GM18909 (cell line): ENCODE data around the gene APLP2.
"Not testable (repeated sequence)": the region's sequence is repeated elsewhere in the genome, so short reads cannot be mapped to it uniquely, and the experiment has no call there.

ENCODE experiments used
- ATAC-seq: cut with Tn5 transposase; IDR thresholded peaks from one replicate; pipeline ENCODE4 v1.9.1; 2021; ENCODE audit warnings: mild to moderate bottlenecking; ENCODE audit not compliant: unreplicated experiment, poor library complexity

APLP2 gene

DNA sequence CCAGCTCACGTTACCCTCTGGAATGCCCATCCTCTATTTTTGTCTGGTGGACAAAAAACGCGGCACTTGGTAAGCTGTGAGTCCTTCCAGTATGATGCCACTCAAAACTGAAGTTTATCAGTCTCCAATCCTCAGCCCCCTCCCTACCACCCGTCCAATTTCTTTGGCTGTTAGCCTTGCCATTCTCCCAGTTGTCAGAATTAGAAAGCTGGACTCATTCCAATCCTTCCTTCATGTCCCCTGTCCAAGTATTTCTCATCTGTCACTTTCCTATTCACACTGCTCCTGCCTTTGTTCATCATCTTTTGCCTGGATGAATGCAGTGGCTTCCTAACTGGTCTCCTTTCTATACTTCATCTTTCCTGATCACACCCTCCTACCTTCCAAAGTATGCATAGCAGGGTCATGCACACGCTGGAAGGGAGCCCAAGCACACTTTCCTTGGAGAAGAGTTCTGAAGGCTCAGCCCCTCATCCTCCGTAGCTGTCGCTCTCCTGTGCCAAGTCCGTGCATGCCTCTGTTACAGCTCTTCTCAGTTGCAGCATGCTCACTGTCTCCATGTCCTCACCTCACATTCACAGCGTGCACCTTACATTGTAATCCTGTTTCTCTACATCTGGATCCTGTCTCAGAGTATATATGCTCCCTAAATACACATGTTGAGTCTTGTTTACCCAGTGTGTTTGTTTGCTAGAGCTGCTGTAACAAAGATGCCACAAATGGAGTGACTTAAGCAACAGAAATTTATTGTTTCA, 19.4 kb downstream of the APLP2 start:
- no peak for ATAC-seq

DNA sequence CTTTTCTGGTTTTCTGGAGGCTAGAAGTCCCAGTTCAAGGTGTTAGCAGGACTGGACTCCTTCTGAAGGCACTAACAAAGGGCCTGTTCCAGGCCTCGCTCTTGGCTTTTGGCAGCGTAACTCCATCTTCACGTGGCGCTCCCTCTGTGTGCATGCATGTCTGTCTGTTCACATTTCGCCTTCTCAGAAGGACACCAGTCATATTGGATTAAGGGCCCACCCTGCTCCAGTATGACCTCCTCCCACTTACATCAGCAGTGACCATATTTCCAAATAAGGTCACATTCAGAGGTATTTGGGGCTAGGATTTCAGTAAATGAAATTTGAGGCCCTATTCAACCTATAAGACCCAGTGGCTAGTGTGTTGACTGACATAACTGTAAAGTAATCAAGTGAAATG, 20.0 kb downstream of the APLP2 start:
- ATAC-seq: no peak

DNA sequence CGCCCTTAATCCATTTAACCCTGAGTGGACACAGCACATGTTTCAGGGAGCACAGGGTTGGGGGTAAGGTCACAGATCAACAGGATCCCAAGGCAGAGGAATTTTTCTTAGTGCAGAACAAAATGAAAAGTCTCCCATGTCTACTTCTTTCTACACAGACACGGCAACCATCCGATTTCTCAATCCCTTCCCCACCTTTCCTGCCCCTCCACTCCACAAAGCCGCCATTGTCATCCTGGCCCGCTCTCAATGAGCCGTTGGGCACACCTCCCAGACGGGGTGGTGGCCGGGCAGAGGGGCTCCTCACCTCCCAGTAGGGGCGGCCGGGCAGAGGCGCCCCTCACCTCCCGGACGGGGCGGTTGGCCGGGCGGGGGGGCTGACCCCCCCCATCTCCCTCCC, 20.8 kb downstream of the APLP2 start:
- not testable (repeated sequence) for ATAC-seq

DNA sequence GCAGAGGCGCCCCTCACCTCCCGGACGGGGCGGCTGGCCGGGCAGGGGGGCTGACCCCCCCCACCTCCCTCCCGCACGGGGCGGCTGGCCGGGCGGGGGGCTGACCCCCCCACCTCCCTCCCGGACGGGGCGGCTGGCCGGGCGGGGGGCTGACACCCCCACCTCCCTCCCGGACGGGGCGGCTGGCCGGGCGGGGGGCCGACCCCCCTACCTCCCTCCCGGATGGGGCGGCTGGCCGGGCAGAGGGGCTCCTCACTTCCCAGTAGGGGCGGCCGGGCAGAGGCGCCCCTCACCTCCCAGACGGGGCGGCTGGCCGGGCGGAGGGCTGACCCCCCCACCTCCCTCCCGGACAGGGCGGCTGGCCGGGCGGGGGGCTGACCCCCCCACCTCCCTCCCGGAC, 21.5 kb downstream of the APLP2 start:
- not testable (repeated sequence) for ATAC-seq

DNA sequence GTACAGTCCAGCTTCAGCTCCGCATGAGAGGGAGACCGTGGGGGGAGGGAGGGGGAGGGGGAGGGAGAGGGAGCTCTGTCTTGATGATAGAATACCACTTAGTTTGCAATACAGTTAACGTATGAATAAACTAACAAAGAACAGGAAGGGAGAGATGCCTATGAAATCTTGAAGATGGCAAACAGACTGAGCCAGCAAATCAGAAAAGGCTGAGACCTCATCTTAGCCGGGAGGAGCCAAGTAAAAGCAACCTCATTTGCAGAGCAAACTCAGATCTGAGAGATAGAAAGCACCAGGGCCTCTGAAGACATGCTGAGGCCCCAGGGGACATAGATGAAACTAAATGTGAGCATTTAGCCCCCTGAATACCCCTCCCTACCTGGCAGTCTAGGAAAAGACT, 23.0 kb downstream of the APLP2 start:
- ATAC-seq: no peak

DNA sequence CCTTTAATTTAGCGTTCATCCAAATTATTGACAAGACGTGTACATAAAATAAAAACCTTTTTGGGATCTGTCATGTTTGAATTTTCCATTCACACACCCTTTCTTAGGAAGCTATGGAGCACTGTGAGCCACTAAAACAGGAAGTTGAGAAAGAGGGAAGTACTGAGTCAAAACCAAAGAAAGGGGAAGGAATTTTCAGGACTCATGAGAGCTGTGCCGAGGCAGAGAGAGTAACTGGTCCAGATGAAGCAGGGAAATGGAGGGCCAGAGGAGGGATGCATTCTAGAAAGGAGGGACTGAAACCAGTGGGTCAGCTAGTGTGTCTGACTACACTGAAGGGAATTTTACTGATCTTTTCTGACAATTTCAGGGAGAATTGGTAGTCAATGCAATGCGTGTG, 24.9 kb downstream of the APLP2 start:
- ATAC-seq: no peak

DNA sequence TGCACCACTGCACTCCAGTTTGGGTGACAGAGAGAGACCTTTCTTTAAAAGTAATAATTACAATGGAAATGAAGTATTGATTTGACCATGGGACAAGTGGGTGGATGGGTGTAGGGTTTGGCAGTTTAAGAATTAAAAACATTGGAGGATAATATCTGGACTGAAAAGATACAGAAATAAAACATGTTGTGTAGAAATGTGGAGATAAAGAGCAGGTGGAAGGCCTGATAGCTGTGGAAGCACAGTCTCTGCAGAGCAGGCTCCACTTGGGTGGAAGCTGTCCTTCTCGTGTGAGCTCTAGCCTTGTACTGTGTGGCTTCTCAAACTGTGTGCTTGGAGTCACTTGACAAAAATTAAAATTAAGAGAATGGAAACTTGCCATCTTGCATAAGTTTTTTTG, 25.6 kb downstream of the APLP2 start:
- ATAC-seq: no peak

DNA sequence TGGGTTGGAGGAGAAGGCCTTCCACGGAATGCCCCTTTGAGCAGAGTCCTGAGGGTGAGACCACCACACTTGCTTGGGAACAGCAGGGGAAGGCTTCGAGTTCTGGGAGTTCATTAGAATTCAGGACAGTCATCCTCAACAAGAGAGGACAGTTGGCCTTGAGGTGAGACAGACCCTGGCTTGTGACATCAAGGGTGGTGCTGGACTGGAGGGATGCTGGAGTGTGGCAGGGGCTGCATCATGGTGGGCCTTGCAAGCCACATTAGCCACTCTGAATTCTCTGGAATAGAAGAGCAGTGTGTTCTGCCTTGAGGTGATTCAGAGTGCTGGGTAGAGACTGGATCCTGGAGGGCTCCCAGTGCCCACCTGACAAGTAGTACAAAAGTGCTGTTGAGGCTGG, 26.3 kb downstream of the APLP2 start:
- no peak for ATAC-seq

DNA sequence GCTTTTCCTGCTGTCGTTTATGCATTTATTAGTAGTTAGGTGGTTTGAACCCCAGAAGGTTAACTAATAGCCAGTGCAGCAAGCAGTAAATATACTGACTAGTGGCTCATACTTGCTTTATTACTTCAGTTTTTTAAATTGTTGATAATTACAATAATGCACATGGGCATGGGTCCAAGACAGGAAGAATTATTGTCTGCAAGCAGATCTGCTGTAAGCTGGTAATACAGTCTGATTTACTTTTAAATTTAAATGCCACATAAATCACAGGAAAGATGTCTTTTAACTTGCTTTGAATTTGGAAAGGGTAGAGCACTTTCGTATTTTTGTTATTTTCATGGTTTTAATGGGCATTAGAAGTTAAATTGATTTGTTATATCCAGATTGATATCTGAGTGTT, 27.1 kb downstream of the APLP2 start:
- no peak for ATAC-seq

DNA sequence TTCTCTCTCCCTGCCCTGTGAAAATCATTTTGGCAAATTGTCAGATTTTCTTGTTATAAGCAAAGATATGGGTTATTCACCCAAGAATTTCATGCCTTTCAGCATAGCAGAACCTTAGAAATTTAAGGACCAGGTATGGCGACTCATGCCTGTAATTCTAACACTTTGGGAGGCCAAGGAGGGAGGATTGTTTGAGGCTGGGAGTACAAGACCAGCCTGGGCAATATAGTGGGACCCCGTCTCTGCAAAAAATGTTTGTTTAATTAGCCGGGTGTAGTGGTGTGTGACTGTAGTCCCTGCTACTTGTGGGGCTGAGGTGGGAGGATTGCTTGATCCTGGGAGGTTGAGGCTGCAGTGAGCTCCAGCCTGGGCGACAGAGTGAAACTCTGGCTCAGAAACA, 27.6 kb downstream of the APLP2 start:
- no peak for ATAC-seq

DNA sequence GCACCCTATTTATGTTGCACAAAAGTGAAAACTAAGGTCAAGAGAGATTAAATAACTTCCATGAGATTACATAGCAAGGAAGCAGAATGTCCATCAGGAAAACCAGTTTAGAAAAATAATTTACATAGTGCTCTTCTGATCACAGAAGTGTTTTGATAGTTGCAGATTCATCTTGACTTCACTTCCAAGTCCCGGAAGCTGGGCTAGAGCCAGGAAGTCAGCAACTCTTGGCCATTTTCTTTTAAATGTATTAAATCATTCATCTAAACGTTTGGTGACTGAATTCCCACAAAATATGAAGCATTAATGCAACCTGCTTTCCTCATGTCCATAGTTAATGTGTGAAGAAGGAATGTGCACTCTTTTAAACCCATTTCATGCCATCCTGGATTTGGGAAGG, 29.7 kb downstream of the APLP2 start:
- no peak for ATAC-seq

DNA sequence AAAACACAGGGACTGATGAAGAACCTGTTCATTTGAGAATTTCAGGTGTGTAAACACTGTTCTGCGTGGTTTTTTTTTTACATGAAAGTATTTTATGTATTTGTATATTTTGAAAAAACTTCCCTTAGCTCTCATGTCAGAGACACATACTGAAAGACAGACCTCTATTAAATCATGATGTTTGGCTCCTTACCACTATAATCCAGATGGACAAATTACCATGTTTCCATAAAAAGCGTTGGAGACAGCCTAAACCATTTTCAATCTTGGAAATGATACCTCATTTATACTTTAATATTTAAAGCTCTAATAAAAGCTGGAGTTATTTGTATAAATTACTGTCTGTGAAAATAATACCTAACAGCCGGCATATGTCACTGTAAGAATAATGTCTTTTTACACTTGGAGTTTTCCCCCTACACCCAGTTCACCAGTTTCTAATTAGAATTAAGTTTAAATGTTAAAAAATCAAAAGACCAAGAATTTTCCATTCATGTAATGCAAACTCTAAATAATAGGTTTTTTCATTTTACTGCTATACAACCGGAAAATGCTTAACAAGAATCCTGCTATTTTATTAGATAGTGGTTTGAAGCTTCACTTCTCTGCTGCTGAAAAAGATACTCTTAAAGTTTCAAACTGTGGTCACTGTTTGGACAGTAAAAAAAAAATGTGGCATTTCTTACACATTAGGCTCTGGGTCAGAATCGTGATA, 30.8 kb downstream of the APLP2 start:
- no peak for ATAC-seq

DNA sequence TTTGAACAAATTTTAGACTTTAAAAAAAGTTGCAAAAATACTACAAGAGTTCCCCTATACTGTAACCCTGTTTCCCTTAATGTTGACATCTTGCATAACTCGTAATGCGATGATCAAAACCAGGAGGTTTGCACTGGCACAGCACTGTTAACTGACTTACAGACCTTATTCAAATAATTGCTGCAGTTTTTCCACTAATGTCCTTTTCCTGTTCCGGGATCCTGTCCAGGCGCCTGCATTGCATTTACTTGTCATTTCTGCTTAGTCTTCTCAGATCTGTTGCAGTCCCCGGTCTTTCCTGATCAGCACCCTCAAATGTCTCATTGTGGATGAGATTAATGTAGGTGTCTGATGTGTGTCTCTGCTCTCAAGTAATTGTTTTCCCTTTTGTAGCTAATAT, 32.0 kb downstream of the APLP2 start:
- no peak for ATAC-seq

DNA sequence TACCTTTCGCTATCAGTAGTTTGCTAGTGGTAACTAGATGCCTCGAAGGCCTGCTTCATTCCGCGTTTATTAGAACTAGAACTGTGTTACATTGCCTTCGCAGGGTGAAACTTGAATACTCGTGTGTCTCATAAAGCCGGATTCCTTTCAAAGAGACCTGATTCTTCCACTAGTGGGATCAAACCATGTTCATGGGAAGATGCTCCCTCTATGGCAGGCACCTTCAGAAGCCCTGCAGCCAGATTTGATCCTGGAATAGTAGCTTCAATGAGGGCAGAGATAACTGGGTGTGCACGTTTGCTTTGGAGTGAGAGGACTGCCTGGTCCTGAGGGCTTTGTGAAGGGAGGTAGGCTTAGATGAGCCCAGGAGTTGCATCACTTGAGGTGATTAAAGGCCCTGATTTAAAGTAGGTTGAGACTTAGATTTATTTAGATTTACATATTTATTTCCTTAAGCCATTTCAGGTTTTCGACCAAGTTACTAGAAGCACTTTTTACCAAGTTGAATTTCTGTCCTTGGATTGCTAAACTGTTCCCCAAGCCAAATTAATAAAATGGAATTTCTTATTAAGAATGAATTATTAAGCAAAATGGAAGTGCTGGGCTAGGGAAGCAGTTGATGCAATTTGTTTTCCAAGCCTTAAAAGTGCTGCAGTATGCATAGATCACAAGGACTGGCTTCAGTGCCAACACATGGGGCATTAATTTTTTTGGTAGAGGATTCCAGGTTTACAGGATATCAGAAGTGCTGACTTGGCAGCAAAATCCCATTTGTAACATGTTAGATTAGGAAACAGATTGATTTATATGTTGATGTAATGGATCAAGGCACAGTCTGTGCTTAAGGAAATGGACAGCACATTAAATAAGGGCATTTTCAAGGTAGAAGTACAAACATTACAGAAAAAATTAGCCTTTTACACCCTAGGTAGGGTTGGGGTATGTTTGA, 32.9 kb downstream of the APLP2 start:
- no peak for ATAC-seq

DNA sequence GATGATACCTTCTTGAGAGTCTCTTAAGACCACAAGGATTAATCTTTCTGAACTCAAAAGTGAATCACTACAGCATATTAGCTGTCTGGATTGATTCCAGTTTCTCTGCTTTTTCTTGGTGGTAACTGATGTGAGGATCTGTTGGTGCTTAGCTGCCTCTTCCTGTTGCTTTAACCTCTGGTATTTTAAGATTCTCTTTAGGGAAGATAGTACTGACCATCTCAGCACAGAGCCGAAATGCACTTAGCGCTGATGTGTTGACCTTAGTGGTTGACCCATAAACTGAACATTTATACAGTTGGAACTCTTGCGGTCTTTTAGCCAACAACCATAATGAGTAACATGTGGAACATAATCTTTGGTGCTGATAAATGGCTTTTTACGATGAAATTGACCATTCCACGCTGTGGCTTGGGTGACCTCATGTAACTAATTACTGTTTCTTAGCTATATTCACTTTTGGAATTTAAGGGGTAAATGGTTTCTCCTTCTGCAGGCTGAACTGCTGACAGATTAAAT, 33.7 kb downstream of the APLP2 start:
- ATAC-seq: no peak

DNA sequence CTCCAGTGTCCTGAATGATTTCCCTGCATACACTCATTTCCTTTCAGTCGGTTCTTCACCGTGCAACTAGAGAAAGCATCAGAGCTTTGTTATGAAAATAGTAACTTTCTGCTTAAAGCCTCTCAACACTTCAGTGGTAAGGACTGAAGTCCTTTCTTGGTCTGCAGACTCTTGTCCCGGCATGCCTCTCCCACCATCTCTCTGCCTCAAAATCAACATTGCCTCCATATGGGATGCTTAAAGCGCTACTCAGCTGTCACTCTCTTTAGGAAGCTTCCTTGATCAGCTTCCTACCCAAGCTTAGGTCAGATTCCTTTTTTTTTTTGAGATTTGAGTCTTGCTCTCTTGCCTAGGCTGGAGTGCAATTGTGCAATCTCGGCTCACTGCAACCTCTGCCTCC, 36.7 kb downstream of the APLP2 start:
- no peak for ATAC-seq

DNA sequence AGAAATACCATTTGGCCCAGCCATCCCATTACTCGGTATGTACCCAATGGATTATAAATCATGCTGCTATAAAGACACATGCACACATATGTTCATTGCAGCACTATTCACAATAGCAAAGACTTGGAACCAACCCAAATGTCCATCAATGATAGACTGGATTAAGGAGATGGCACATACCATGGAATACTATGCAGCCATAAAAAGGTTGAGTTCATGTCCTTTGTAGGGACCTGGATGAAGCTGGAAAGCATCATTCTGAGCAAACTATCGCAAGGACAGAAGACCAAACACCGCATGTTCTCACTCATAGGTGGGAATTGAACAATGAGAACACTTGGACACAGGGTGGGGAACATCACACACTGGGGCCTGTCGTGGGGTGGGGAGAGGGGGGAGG, 39.0 kb downstream of the APLP2 start:
- ATAC-seq: not testable (repeated sequence)

DNA sequence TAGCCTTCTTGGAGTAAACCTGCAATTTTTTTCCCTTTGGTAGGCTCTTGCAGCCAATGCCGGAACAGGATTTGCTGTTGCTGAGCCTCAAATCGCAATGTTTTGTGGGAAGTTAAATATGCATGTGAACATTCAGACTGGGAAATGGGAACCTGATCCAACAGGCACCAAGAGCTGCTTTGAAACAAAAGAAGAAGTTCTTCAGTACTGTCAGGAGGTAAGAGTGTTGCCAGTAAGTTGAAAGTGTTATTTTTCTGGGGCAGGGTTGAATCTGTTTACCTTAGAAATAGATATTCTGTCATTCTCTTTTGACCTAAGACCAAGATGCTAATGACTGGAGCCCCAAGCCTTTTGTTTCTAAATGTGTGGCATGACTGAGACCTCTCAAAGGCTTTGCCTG, 39.7 kb downstream of the APLP2 start:
- ATAC-seq: no peak

DNA sequence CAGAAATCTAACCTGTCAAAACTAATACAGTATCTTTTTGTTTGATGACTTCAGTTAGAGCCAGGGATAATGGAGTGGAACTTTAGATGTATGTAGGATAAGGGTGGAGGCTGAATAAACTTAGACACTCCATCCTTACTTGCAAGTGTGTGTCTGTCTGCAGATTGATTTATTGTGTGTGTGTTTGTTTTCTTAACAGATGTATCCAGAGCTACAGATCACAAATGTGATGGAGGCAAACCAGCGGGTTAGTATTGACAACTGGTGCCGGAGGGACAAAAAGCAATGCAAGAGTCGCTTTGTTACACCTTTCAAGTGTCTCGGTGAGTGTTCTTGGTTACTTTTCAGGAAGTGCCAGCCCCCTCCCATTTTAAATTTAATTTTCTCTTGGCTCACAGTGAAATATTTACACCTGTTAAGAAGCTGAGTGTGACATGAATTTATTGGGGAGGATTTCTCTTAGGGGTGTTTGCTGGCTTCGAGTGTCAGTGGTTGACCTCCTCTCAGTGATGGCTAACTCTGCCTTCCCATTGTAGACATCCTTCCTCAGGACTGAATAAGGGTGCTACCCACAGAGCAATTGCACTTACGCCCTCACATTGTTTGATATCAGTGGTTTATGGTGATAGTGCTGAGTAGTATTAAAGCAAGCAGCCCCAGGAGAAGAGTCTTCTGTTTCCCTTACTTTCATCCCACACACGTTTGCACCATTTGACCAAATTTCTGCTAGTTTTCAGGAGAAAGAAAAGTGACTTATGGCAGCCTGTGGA, 40.8 kb downstream of the APLP2 start:
- ATAC-seq: no peak
